ENCODE results near the gene PKIG.
"Not testable (repeated sequence)": the region's sequence is repeated elsewhere in the genome, so short reads cannot be mapped to it uniquely, and the experiment has no call there.

PKIG gene

DNA sequence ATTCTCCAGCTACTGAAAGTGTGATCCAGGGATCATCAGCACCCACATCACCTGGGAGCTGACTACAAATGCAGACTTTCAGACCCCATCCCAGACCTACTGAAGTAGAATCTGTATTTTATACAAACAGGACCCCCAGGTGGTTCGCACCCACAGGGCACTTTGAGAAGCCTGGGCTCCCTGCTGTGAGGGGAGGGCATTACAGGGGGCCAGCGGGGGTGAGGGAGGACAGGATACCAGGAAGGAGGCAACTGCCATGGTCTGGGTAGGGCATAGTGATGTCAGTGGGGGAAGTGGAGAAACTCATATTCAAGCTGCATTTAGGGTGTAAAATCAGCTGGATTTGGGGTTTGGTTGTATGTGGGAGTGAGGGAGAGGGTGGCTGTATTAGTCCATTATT lies 71.2 kb downstream of the PKIG start:
- H3K4me2 ChIP-seq (ENCODE audit: low read depth, low read length, poor library complexity, severe bottlenecking): peak overlapping the region; percentile 83
- peak overlapping the region; percentile 85 for H3K4me3 ChIP-seq (ENCODE audit: low read length, poor library complexity, severe bottlenecking)
- peak overlapping the region; percentile 41 for H3K9ac ChIP-seq (ENCODE audit: low read depth, low read length, poor library complexity, severe bottlenecking)
- no peaks in the 10 kb centered on the region for H3K36me3 ChIP-seq (ENCODE audit: insufficient read depth, low read length)
- no peaks in the 10 kb centered on the region for H3K9me3 ChIP-seq (ENCODE audit: insufficient read depth, low read depth, low read length)
- H3K27me3 ChIP-seq (ENCODE audit: insufficient read depth, low read length, poor library complexity, severe bottlenecking): no peaks in the 10 kb centered on the region
- no peaks in the 10 kb centered on the region for H3K9me2 ChIP-seq (replicated peaks; ENCODE audit: low read depth, low read length)
- H3K4me1 ChIP-seq (ENCODE audit: insufficient read depth, low read length, poor library complexity, severe bottlenecking): peaks cover 27% of the 10 kb centered on the region
- peaks cover 44% of the 10 kb centered on the region for H3K79me2 ChIP-seq (ENCODE audit: insufficient read depth, low read length)
- H2AFZ ChIP-seq (ENCODE audit: low read length): no peak overlapping the region
- no peaks in the 10 kb centered on the region for H3F3A ChIP-seq (ENCODE audit: low read depth)
- no peak for TF ChIP-seq EZH2phosphoT487 (IDR thresholded peaks at IDR 0.05; ENCODE audit: borderline replicate concordance)
- TF ChIP-seq, protein P1, sequence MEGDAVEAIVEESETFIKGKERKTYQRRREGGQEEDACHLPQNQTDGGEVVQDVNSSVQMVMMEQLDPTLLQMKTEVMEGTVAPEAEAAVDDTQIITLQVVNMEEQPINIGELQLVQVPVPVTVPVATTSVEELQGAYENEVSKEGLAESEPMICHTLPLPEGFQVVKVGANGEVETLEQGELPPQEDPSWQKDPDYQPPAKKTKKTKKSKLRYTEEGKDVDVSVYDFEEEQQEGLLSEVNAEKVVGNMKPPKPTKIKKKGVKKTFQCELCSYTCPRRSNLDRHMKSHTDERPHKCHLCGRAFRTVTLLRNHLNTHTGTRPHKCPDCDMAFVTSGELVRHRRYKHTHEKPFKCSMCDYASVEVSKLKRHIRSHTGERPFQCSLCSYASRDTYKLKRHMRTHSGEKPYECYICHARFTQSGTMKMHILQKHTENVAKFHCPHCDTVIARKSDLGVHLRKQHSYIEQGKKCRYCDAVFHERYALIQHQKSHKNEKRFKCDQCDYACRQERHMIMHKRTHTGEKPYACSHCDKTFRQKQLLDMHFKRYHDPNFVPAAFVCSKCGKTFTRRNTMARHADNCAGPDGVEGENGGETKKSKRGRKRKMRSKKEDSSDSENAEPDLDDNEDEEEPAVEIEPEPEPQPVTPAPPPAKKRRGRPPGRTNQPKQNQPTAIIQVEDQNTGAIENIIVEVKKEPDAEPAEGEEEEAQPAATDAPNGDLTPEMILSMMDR (conservative IDR thresholded peaks at IDR 0.05; ENCODE audit: low read length): no peak
- no peaks in the 10 kb centered on the region for H4K20me1 ChIP-seq (ENCODE audit: insufficient read depth, low read length, poor library complexity, severe bottlenecking)

DNA sequence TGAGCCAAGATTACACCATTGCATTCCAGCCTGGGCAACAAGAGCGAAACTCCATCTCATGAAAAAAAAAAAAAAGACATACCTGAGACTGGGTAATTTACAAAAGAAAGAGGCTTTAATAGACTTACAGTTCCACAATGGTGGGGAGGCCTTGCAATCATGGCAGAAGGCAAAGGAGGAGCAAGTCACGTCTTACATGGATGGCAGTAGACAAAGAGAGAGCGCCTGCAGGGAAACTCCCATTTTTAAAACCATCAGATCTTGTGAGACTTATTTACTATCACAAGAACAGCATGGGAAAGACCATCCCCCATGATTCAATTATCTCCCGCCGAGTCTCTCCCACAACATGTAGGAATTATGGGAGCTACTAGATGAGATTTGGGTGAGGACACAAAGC lies 71.8 kb downstream of the PKIG start:
- peaks cover 38% of the 10 kb centered on the region for H3K79me2 ChIP-seq (ENCODE audit: insufficient read depth, low read length)
- not testable (repeated sequence) for H3K27me3 ChIP-seq (ENCODE audit: insufficient read depth, low read length, poor library complexity, severe bottlenecking); H4K20me1 ChIP-seq (ENCODE audit: insufficient read depth, low read length, poor library complexity, severe bottlenecking); H3K9me3 ChIP-seq (ENCODE audit: insufficient read depth, low read depth, low read length); H3K9ac ChIP-seq (ENCODE audit: low read depth, low read length, poor library complexity, severe bottlenecking); H3F3A ChIP-seq (ENCODE audit: low read depth); H3K9me2 ChIP-seq (replicated peaks; ENCODE audit: low read depth, low read length); H3K36me3 ChIP-seq (ENCODE audit: insufficient read depth, low read length); H2AFZ ChIP-seq (ENCODE audit: low read length); H3K4me2 ChIP-seq (ENCODE audit: low read depth, low read length, poor library complexity, severe bottlenecking); H3K4me3 ChIP-seq (ENCODE audit: low read length, poor library complexity, severe bottlenecking)
- H3K4me1 ChIP-seq (ENCODE audit: insufficient read depth, low read length, poor library complexity, severe bottlenecking): peaks cover 20% of the 10 kb centered on the region

DNA sequence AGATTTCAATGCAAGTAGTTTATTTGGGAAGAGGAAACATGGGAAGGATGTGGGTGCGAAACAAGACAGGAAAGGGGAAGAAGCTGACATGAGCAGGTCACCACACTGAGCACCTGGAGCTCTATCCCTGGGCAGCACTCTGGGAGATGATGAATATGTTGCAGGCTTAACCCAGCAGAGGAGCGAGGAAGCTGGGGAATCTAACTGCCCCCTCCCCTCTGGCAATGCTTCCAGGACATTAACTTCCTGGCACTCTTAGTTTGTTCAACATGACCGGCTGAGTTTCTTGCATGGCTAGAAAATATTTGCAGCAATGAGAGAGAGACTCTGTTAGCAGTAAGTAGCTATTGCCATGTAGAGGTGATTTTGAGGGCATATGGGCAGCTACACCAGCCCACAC lies 74.1 kb downstream of the PKIG start:
- Histone ChIP-seq H3K27me3 (ENCODE audit: insufficient read depth, low read length, poor library complexity, severe bottlenecking) (no peaks in the 10 kb centered on the region), H2AFZ (ENCODE audit: low read length) (no peak overlapping the region), H3K4me2 (ENCODE audit: low read depth, low read length, poor library complexity, severe bottlenecking) (no peak overlapping the region), H3K36me3 (ENCODE audit: insufficient read depth, low read length) (no peaks in the 10 kb centered on the region), H3F3A (ENCODE audit: low read depth) (no peaks in the 10 kb centered on the region), H3K9me3 (ENCODE audit: insufficient read depth, low read depth, low read length) (no peaks in the 10 kb centered on the region), H3K4me1 (ENCODE audit: insufficient read depth, low read length, poor library complexity, severe bottlenecking) (peaks cover 10% of the 10 kb centered on the region), H3K9ac (ENCODE audit: low read depth, low read length, poor library complexity, severe bottlenecking) (no peak overlapping the region), H4K20me1 (ENCODE audit: insufficient read depth, low read length, poor library complexity, severe bottlenecking) (no peaks in the 10 kb centered on the region), H3K9me2 (replicated peaks; ENCODE audit: low read depth, low read length) (no peaks in the 10 kb centered on the region), H3K4me3 (ENCODE audit: low read length, poor library complexity, severe bottlenecking) (no peak overlapping the region), H3K79me2 (ENCODE audit: insufficient read depth, low read length) (peaks cover 15% of the 10 kb centered on the region)
- TF ChIP-seq, protein P1 (conservative IDR thresholded peaks at IDR 0.05; ENCODE audit: low read length): no peak
- TF ChIP-seq EZH2phosphoT487 (IDR thresholded peaks at IDR 0.05; ENCODE audit: borderline replicate concordance): no peak

DNA sequence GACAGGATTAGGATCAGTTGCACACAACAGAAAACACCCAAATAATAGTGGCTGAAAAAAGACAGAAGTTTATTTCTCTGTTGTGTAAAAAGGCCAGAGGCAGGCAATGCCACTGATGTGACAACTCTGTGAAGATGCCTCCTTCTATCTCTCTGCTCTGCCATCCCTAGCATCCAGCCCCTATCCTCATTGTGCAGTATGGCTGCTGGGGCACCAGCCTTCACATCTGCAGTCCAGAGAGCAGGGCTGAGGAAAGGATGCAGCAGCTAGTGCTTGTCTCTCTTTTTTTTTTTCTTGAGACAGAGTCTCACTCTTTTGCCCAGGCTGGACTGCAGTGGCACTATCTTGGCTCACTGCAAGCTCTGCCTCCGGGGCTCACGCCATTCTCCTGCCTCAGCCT lies 75.5 kb downstream of the PKIG start:
- Histone ChIP-seq H3F3A (ENCODE audit: low read depth) (no peaks in the 10 kb centered on the region), H3K36me3 (ENCODE audit: insufficient read depth, low read length) (no peaks in the 10 kb centered on the region), H3K4me1 (ENCODE audit: insufficient read depth, low read length, poor library complexity, severe bottlenecking) (peaks cover 14% of the 10 kb centered on the region), H3K79me2 (ENCODE audit: insufficient read depth, low read length) (0 out of 2 replicates have a peak, but pooled peaks cover 4% of the 10 kb centered on the region), H3K9ac (ENCODE audit: low read depth, low read length, poor library complexity, severe bottlenecking) (no peak overlapping the region), H3K4me2 (ENCODE audit: low read depth, low read length, poor library complexity, severe bottlenecking) (no peak overlapping the region), H3K9me2 (replicated peaks; ENCODE audit: low read depth, low read length) (no peaks in the 10 kb centered on the region), H4K20me1 (ENCODE audit: insufficient read depth, low read length, poor library complexity, severe bottlenecking) (no peaks in the 10 kb centered on the region), H3K9me3 (ENCODE audit: insufficient read depth, low read depth, low read length) (no peaks in the 10 kb centered on the region), H2AFZ (ENCODE audit: low read length) (no peak overlapping the region), H3K27me3 (ENCODE audit: insufficient read depth, low read length, poor library complexity, severe bottlenecking) (no peaks in the 10 kb centered on the region), H3K4me3 (ENCODE audit: low read length, poor library complexity, severe bottlenecking) (no peak overlapping the region)
- no peak for TF ChIP-seq EZH2phosphoT487 (IDR thresholded peaks at IDR 0.05; ENCODE audit: borderline replicate concordance)
- TF ChIP-seq, protein P1 (conservative IDR thresholded peaks at IDR 0.05; ENCODE audit: low read length): no peak

Data from Loucy (cell line).